Prostate gland (tissue), 2 donors: ENCODE measurements around the gene HDAC4.

Experiments
- POLR2A ChIP-seq: fragments of 450-650 bp; IDR thresholded peaks from one replicate; pipeline ENCODE4 v1.6.1; 2016; ENCODE audit warnings: antibody characterized with exemption, mild to moderate bottlenecking
- POLR2AphosphoS5 ChIP-seq: sonication (generic); formaldehyde crosslinking; IDR thresholded peaks from one replicate; pipeline ENCODE4 v1.6.1; 2017; ENCODE audit warnings: antibody characterized with exemption
- TF ChIP-seq, protein P1 (sequence below), 4 experiments: fragments of 200-600 bp in 2 of 4; fragments of 450-650 bp in 2 of 4; sonication (generic) in 2 of 4; IDR thresholded peaks; 1 replicate in 3 of 4; 2 replicates in 1 of 4; pipeline ENCODE4 v1.5.1; 2016 to 2019; ENCODE audit warnings: antibody characterized with exemption in 4 of 4, mild to moderate bottlenecking in 2 of 4, moderate library complexity in 2 of 4

DNA sequence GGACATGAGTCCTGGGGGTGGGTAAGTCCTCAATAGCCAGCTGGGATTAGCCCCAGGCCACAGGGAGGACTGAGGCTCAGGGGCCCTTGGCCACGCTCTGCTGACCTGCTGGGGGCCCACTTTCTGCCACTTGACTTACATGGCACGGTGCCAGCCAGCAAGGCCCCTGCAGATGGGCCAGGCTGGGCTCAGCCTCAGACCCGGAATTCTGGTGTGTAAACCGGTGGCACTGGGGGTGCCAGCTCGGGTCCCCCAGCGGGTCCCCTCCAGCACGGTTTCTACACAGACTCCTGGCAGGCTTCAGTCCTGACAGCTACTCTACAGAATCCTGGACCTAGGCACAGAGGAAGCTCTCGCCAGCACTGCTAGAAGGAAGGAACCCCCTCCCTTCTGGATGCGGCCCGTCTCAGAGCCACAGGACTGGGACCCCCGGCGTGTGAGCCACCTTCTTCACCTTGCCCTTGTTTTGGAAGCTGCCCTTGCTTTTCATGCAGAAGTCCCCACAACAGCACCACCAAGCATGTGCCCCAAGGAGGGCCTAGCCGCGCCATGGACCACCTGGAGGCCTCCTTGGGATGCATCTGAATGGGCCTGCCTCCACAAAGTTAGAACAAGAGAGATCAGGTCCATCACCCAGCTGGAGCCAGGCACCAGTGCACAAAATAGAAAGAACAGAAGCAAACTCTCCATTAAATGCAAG is 8.0 kb downstream of the HDAC4 start:
- TF ChIP-seq POLR2AphosphoS5, result no peak
- TF ChIP-seq, protein P1, sequence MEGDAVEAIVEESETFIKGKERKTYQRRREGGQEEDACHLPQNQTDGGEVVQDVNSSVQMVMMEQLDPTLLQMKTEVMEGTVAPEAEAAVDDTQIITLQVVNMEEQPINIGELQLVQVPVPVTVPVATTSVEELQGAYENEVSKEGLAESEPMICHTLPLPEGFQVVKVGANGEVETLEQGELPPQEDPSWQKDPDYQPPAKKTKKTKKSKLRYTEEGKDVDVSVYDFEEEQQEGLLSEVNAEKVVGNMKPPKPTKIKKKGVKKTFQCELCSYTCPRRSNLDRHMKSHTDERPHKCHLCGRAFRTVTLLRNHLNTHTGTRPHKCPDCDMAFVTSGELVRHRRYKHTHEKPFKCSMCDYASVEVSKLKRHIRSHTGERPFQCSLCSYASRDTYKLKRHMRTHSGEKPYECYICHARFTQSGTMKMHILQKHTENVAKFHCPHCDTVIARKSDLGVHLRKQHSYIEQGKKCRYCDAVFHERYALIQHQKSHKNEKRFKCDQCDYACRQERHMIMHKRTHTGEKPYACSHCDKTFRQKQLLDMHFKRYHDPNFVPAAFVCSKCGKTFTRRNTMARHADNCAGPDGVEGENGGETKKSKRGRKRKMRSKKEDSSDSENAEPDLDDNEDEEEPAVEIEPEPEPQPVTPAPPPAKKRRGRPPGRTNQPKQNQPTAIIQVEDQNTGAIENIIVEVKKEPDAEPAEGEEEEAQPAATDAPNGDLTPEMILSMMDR (IDR thresholded peaks at IDR 0.05), result no peak
- TF ChIP-seq POLR2A, result no peak
